HCT116 (cell line): ENCODE data around the gene PRR35.

ENCODE experiments used
- CEBPB ChIP-seq: IDR thresholded peaks from 2 replicates; pipeline ENCODE4 v1.6.1; 2012; ENCODE audit warnings: low read depth
- CTCF ChIP-seq, 3 experiments: fragments of 200-600 bp in 1 of 3; sonication (generic) in 1 of 3; IDR thresholded peaks in 2 of 3; conservative IDR thresholded peaks in 1 of 3; 2 replicates each; pipeline ENCODE4 v1.5.1; 2012 to 2017; ENCODE audit warnings: low read depth in 2 of 3, low read length in 2 of 3, antibody characterized with exemption in 1 of 3, borderline replicate concordance in 1 of 3, control low read depth in 1 of 3, mild to moderate bottlenecking in 1 of 3, mixed read lengths in 1 of 3, mixed run types in 1 of 3, moderate library complexity in 1 of 3; ENCODE audit not compliant: insufficient read depth in 1 of 3
- POLR2A ChIP-seq: IDR thresholded peaks from 2 replicates; pipeline ENCODE4 v1.7.0; 2011; ENCODE audit warnings: borderline replicate concordance; ENCODE audit not compliant: insufficient read depth, insufficient read length; ENCODE audit errors: extremely low read depth
- RAD21 ChIP-seq: IDR thresholded peaks from 2 replicates; pipeline ENCODE4 v1.6.1; 2012; ENCODE audit warnings: low read depth, mild to moderate bottlenecking
- YY1 ChIP-seq: IDR thresholded peaks from 2 replicates; pipeline ENCODE4 v1.6.1; 2011; ENCODE audit warnings: low read length, low read depth, moderate library complexity, mild to moderate bottlenecking; ENCODE audit not compliant: insufficient replicate concordance; ENCODE audit errors: extremely low read depth
- ZBTB33 ChIP-seq: IDR thresholded peaks from 2 replicates; pipeline ENCODE4 v1.6.1; 2011; ENCODE audit warnings: mild to moderate bottlenecking, low read length, moderate library complexity; ENCODE audit not compliant: insufficient replicate concordance; ENCODE audit errors: extremely low read depth
- ZNF274 ChIP-seq: fragments of 200-500 bp; sonication (Bioruptor generic); IDR thresholded peaks from 2 replicates; pipeline ENCODE4 v1.6.1; 2014; ENCODE audit warnings: mild to moderate bottlenecking, low read depth, low read length, inconsistent platforms

GRCh38 chr16:589658-590187, 29.5 kb downstream of the PRR35 start, which contains the start of gene RAB40C:
- TF ChIP-seq RAD21 (no peak), CTCF (IDR thresholded peaks at IDR 0.05 in 2 of 3, conservative IDR thresholded peaks at IDR 0.05 in 1 of 3; ENCODE audit: borderline replicate concordance in 1 of 3, insufficient read depth in 1 of 3, low read depth in 2 of 3, low read length in 2 of 3) (no peak), ZBTB33 (no peak), CEBPB (no peak), YY1 (no peak), POLR2A (no peak), ZNF274 (no peak)
